Muscle layer of duodenum (tissue), 2 donors: Measurements from ENCODE around the gene PPP6R2.
"Not testable (repeated sequence)": the region's sequence is repeated elsewhere in the genome, so short reads cannot be mapped to it uniquely, and the experiment has no call there.

ENCODE experiments used
- H3K27ac ChIP-seq: one replicate; pipeline ENCODE4 v1.7.0; 2013; ENCODE audit warnings: mild to moderate bottlenecking, low read length
- H3K27me3 ChIP-seq: one replicate; pipeline ENCODE4 v1.7.0; 2013; ENCODE audit warnings: low read depth, mild to moderate bottlenecking, control low read depth, low read length
- H3K36me3 ChIP-seq, 2 donors: one replicate each; pipeline ENCODE4 v1.7.0; 2013; ENCODE audit warnings: low read length in 2 of 2, control low read depth in 1 of 2, mild to moderate bottlenecking in 1 of 2; ENCODE audit not compliant: insufficient read depth in 2 of 2, control insufficient read depth in 1 of 2
- H3K4me1 ChIP-seq, 2 donors: one replicate each; pipeline ENCODE4 v1.7.0; 2013; ENCODE audit warnings: low read length in 2 of 2, mild to moderate bottlenecking in 2 of 2, control low read depth in 1 of 2, moderate library complexity in 1 of 2; ENCODE audit not compliant: insufficient read depth in 2 of 2, control insufficient read depth in 1 of 2
- H3K4me3 ChIP-seq, 2 donors: one replicate each; pipeline ENCODE4 v1.7.0; 2013; ENCODE audit warnings: low read length in 2 of 2, low read depth in 1 of 2, mild to moderate bottlenecking in 1 of 2
- H3K9me3 ChIP-seq, 2 donors: one replicate each; pipeline ENCODE4 v1.7.0; 2013; ENCODE audit warnings: low read length in 2 of 2, control low read depth in 1 of 2, mild to moderate bottlenecking in 1 of 2; ENCODE audit not compliant: control insufficient read depth in 1 of 2
- donor health status: healthy.

The PPP6R2 gene

DNA sequence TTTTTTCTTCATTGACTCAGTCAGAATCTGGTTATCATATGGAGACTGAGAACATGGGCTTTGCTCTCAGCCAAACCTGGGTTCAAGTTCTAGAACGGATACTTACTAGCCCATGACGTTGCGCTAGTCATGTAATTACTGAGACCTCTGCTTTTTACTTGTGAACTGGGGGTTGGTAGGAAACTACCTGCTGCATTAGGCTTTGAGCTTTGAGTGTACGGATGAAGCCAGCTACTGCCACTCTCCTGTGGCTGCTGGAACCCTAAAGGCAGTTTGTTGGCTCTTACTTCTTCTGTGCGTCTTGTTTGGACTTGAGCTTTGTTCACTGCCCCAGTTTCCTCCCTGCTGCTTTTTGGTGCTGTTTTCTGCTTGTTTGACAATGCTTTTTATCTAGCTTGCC lies 18.1 kb downstream of the PPP6R2 start:
- H3K27me3 ChIP-seq, result no peaks in the 10 kb centered on the region
- H3K4me3 ChIP-seq, result no peak overlapping the region
- H3K9me3 ChIP-seq, result no peaks in the 10 kb centered on the region
- H3K4me1 ChIP-seq, result peaks cover 0 to 18% of the 10 kb centered on the region in 2 donors
- no peak overlapping the region for H3K27ac ChIP-seq
- peaks cover 8% of the 10 kb centered on the region in 2 donors for H3K36me3 ChIP-seq

DNA sequence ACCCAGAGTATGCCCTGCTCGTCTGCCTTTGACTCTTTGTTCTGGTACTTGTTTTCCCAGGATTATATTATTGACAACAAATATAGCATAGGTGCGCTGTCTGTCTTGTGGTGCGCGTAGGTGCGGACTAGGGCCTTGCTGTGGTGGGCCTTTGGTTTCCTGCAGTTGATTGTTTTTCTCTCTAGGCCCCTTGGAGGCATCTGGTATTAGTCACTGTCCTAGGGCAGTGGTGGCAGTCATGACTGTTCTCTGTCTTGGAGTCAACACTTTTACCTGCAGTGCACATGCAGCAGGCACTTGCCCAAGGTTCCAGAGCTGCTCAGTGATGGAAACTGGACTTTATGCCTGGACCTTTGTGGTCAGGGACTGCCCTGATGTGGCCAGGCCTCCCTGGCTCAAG lies 18.6 kb downstream of the PPP6R2 start:
- no peaks in the 10 kb centered on the region for H3K27me3 ChIP-seq
- peaks cover 8% of the 10 kb centered on the region in 2 donors for H3K36me3 ChIP-seq
- no peak overlapping the region for H3K27ac ChIP-seq
- peaks cover 0 to 22% of the 10 kb centered on the region in 2 donors for H3K4me1 ChIP-seq
- H3K4me3 ChIP-seq, result no peak overlapping the region
- no peaks in the 10 kb centered on the region for H3K9me3 ChIP-seq

DNA sequence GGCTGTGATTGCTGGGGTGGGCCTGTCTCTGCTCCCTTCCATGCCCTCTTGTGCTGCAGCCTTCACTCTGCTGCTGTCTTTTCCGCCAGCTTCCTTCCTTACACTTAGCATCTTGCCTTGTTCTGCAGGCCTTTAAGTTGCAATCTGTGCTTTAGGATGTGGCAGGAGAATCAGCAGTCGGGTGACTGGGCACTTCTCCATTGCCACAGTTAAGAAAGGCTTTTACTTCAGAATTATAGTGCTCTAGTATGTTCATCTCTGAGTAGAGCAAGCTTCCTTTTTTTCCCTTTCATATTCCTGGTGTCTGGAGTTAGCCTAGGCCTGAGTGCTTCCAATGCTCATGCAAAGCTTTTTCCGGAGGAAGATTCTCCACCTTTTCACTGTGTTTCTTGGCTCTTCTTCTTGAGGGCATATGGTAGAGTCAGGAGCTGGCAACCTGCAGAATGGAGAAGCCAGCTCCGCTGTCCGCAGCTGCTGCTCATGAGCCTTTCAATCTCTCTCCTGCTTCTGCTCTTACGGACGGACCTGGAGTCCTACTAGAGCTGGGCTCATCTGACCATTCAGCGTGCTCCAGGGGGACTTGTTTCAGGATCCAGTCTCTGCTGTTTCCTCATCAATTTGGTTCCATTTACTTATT lies 20.2 kb downstream of the PPP6R2 start:
- H3K27me3 ChIP-seq, result no peaks in the 10 kb centered on the region
- H3K27ac ChIP-seq, result no peak overlapping the region
- no peaks in the 10 kb centered on the region for H3K9me3 ChIP-seq
- H3K4me3 ChIP-seq, result no peak overlapping the region
- H3K36me3 ChIP-seq, result peaks cover 8% of the 10 kb centered on the region in 2 donors
- peaks cover 0 to 28% of the 10 kb centered on the region in 2 donors for H3K4me1 ChIP-seq

DNA sequence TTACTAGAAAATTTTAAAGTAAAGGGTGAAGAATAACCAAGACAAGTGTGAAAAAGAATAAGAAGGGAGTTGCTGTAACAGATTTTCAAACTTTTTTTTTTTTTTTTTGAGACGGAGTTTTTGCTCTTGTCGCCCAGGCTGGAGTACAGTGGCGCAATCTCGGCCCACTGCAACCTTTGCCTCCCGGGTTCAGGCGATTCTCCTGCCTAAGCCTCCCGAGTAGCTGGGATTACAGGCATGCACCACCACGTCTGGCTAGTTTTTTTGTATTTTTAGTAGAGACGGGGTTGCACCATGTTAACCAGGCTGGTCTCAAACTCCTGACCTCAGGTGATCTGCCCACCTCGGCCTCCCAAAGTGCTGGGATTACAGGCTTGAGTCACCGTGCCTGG lies 20.7 kb downstream of the PPP6R2 start:
- H3K9me3 ChIP-seq, H3K4me3 ChIP-seq, H3K27me3 ChIP-seq, H3K36me3 ChIP-seq, H3K27ac ChIP-seq: not testable (repeated sequence)
- H3K4me1 ChIP-seq, result peaks cover 0 to 28% of the 10 kb centered on the region in 2 donors

DNA sequence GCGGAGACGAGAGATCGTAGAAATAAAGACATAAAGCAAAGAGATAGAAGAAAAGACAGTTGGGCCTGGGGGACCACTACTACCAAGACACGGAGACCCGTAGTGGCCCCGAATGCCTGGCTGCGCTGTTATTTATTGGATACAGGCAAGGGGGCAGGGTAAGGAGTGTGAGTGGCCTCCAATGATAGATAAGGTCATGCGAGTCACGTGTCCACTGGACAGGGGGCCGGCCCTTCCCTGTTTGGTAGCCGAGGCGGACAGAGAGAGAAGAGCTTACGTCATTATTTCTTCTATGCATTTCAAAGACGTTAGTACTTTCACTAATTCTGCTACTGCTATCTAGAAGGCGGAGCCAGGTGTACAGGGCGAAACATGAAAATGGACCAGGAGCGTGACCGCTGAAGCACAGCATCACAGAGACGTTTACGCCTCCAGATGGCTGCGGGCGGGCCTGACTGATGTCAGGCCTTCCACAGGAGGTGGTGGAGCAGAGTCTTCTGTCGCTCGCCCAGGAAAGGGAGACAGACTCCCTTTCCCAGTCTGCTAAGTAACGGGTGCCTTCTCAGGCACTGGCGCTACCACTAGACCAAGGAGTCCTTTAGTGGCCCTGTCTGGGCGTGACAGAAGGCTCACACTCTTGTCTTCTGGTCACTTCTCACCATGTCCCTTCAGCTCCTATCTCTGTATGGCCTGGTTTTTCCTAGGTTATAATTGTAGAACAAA lies 24.8 kb downstream of the PPP6R2 start:
- Histone ChIP-seq H3K4me1 (peaks cover 0 to 17% of the 10 kb centered on the region in 2 donors), H3K4me3 (no peak overlapping the region), H3K27ac (no peak overlapping the region), H3K27me3 (no peaks in the 10 kb centered on the region), H3K9me3 (no peaks in the 10 kb centered on the region), H3K36me3 (peaks cover 0 to 4% of the 10 kb centered on the region in 2 donors)

DNA sequence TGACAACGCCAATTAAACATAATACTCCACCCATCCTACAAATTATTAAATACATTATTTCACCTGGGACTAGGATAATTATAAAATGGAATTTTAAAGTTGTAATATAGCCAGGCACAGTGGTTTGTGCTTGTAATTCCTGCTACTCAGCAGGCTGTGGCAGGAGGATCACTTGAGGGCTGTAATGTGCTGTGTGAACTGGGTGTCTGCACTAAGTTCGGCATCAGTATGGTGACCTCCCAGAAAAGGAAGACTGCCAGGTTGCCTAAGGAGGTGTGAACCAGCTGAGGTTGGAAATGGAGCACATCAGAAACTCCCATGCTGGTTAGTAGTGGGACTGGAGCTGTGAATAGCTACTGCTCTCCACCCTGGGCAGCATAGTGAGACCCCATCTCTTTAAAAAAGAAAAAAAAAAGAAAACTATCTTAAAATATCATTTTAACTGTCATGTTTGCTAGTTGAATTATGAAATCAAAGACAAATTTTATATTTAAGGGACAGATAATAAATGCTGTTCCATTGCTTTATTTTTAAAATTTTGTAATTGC lies 28.0 kb downstream of the PPP6R2 start:
- Histone ChIP-seq H3K27me3 (no peaks in the 10 kb centered on the region), H3K36me3 (peaks cover 3 to 17% of the 10 kb centered on the region in 2 donors), H3K4me1 (peaks cover 0 to 11% of the 10 kb centered on the region in 2 donors), H3K9me3 (no peaks in the 10 kb centered on the region), H3K4me3 (no peak overlapping the region), H3K27ac (no peak overlapping the region)

DNA sequence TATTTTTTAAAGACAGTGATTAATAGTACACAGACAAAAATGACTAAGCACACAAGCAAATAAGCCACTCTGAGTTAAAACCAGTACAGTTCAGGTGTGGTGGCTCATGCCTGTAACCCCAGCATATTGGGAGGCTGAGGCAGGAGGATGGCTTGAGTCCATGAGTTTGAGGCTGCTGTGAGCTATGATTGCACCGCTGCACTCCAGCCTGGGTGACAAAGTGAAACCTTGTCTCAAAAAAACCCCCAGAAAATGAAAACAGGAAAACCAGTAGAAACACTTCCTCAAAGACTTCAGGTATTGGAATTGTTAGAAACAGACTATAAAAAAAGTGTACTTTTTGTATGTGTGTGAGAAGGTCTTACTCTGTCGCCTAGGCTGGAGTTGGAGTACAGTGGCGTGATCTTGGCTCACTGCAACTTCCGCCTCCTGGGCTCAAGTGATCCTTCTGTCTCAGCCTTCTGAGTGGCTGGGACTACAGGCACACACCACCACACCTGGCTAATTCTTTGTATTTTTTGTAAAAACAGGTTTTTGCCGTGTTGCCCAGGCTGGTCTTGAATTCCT lies 33.0 kb downstream of the PPP6R2 start:
- H3K9me3 ChIP-seq, result no peaks in the 10 kb centered on the region
- no peaks in the 10 kb centered on the region for H3K27me3 ChIP-seq
- H3K4me3 ChIP-seq, result no peak overlapping the region
- no peaks in the 10 kb centered on the region for H3K4me1 ChIP-seq
- H3K27ac ChIP-seq, result no peak overlapping the region
- H3K36me3 ChIP-seq, result peaks cover 7 to 32% of the 10 kb centered on the region in 2 donors

DNA sequence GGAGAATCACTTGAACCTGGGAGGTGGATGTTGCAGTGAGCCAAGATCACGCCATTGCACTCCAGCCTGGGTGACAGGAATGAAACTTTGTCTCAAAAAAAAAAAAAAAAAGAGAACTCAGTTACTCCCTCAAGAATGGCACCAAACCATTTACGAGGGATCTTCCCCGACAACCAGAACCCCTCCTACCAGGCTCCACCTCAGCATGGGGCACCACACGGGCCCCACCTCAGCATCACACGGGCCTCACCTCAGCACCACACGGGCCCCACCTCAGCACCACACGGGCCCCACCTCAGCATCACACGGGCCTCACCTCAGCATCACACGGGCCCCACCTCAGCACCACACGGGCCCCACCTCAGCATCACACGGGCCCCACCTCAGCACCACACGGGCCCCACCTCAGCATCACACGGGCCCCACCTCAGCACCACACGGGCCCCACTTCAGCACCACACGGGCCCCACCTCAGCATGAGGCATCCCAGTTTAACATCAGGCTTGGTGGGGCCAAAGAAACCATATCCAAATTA lies 38.0 kb downstream of the PPP6R2 start:
- H3K4me3 ChIP-seq, H3K27me3 ChIP-seq, H3K4me1 ChIP-seq, H3K9me3 ChIP-seq, H3K27ac ChIP-seq: not testable (repeated sequence)
- H3K36me3 ChIP-seq, result peaks cover 4 to 16% of the 10 kb centered on the region in 2 donors

DNA sequence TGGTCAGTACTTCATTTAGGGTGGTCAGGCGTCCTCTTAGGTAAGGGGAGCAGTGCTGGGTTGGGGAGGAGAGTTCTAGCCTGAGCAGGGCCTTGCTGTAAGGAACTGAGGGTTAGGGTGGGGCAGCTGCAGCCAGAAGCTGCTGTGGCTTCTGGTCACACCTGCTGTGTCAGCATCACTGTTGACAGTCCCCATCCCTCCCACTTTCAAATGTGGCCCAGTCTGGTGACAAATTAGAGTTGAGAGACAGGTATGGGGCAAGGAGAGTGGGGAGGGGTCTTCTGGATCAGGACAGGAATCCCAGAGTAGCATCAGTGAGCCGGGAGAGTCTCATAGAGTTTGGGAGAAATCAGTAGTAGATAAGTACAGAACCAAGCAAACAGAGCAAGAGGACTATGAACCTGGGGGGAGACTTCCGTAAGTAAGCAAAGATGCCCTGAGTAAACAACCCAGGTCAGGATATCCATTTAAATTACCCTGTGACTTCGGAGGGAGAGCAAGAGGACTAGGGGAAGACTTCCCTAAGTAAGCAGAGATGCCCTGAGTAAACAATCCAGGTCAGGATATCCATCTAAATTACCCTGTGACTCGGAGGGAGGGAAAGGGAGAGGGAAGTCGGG lies 53.7 kb downstream of the PPP6R2 start:
- H3K36me3 ChIP-seq, result peaks cover 15 to 16% of the 10 kb centered on the region in 2 donors
- H3K4me1 ChIP-seq, result peaks cover 0 to 11% of the 10 kb centered on the region in 2 donors
- H3K27ac ChIP-seq, result no peak overlapping the region
- no peaks in the 10 kb centered on the region for H3K27me3 ChIP-seq
- H3K4me3 ChIP-seq, result no peak overlapping the region
- H3K9me3 ChIP-seq, result no peaks in the 10 kb centered on the region

DNA sequence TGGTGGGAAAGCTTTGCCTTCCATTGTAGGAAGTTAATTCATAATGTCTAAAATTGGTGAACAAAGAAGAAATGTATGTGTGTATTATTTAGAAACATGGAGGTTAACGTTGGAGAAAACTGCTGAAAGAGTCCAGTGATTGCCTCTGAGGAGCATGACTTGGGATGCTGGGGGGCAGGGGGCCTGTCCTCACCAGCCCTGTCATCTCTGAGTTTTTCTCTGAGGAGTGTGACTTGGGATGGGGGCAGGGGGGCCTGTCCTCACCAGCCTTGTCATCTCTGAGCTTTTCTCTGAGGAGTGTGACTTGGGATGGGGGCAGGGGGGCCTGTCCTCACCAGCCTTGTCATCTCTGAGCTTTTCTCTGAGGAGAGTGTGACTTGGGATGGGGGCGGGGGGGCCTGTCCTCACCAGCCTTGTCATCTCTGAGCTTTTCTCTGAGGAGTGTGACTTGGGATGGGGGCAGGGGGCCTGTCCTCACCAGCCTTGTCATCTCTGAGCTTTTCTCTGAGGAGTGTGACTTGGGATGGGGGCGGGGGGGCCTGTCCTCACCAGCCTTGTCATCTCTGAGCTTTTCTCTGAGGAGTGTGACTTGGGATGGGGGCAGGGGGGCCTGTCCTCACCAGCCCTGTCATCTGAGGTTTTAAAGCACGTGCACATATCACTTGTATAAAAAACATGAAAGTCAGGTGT lies 54.4 kb downstream of the PPP6R2 start:
- H3K4me1 ChIP-seq, result peaks cover 0 to 11% of the 10 kb centered on the region in 2 donors
- H3K27ac ChIP-seq, result not testable (repeated sequence)

More for the DNA sequence above, 54.4 kb downstream of the PPP6R2 start:
- not testable (repeated sequence) for H3K27me3 ChIP-seq, H3K9me3 ChIP-seq, H3K4me3 ChIP-seq
- peaks cover 15 to 16% of the 10 kb centered on the region in 2 donors for H3K36me3 ChIP-seq
